Tibial nerve (tissue), 4 donors: ENCODE data around the gene NTRK1. TPM values are rescaled to one million over a fixed set of nuclear protein-coding genes. Genes with fewer than 3 reads are reported as not detected.

ENCODE experiments used
- DNase-seq, 2 donors: peaks; one replicate each; pipeline ENCODE4 v3.0.0-alpha.2; 2019; ENCODE audit warnings: low spot score in 2 of 2
- H3K27ac ChIP-seq, 4 donors: fragments of 200-600 bp; sonication (generic) in 3 of 4; one replicate each; pipeline ENCODE4 v1.5.1; 2017 to 2019; ENCODE audit warnings: mild to moderate bottlenecking in 1 of 4
- H3K27me3 ChIP-seq, 2 donors: fragments of 200-600 bp; sonication (generic) in 1 of 2; one replicate each; pipeline versions ENCODE4 v1.5.1 to v1.6.0; 2017 to 2019
- H3K36me3 ChIP-seq, 3 donors: fragments of 200-600 bp; sonication (generic); one replicate each; pipeline ENCODE4 v1.5.1; 2018 to 2019
- H3K4me1 ChIP-seq, 4 donors: fragments of 200-600 bp; sonication (generic) in 3 of 4; one replicate each; pipeline ENCODE4 v1.5.1; 2017 to 2019
- H3K4me3 ChIP-seq, 4 donors: fragments of 200-600 bp; sonication (generic) in 3 of 4; one replicate each; pipeline ENCODE4 v1.5.1; 2017 to 2019; ENCODE audit warnings: mild to moderate bottlenecking in 1 of 4, moderate library complexity in 1 of 4
- H3K9me3 ChIP-seq, 4 donors: fragments of 200-600 bp; sonication (generic) in 3 of 4; one replicate each; pipeline ENCODE4 v1.5.1; 2017 to 2019
- CTCF ChIP-seq, 5 experiments: fragments of 200-600 bp in 3 of 5; fragments of 450-650 bp in 2 of 5; sonication (generic) in 3 of 5; IDR thresholded peaks; one replicate each; pipeline ENCODE4 v1.5.1; 2016 to 2019; ENCODE audit warnings: antibody characterized with exemption in 5 of 5, mild to moderate bottlenecking in 3 of 5, moderate library complexity in 2 of 5
- EP300 ChIP-seq, 2 donors: sonication (generic); formaldehyde crosslinking; IDR thresholded peaks; one replicate each; pipeline ENCODE4 v1.6.1; 2017; ENCODE audit warnings: antibody characterized with exemption in 2 of 2, mild to moderate bottlenecking in 1 of 2
- POLR2A ChIP-seq, 2 donors: fragments of 450-650 bp; IDR thresholded peaks; one replicate each; pipeline ENCODE4 v1.6.1; 2017; ENCODE audit warnings: antibody characterized with exemption in 2 of 2, mild to moderate bottlenecking in 2 of 2, moderate library complexity in 2 of 2
- WGBS, 2 donors: methylation state at CpG; one replicate each; pipeline ENCODE4 v1.1.5; 2018; 5-methylcytosine and 5-hydroxymethylcytosine counted together
- total RNA-seq, 4 donors: library from RNA; depleted of rRNA; stranded (reverse); fragments of >200 nt; gene quantifications; one replicate each; pipeline ENCODE4 v1.1.0, GENCODE V29; 2016

Gene NTRK1
- total RNA-seq, 4 donors from 2014 or later: 0.22 to 0.42 (median 0.39) TPM; not detected in 1

- Histone ChIP-seq H3K27ac (no peak overlapping the region), H3K4me1 (peaks cover 0 to 29% (median 7%) of the 10 kb centered on the region in 4 donors), H3K4me3 (no peak overlapping the region), H3K9me3 (no peaks in the 10 kb centered on the region), H3K36me3 (peaks cover 0 to 18% (median 0%) of the 10 kb centered on the region in 3 donors), H3K27me3 (peaks cover 0 to 30% of the 10 kb centered on the region in 2 donors)
- TF ChIP-seq EP300 (IDR thresholded peaks at IDR 0.05): no peak
- no peak for TF ChIP-seq CTCF (IDR thresholded peaks at IDR 0.05)
- no peak for TF ChIP-seq POLR2A (IDR thresholded peaks at IDR 0.05)
- WGBS, 2 donors: 48 to 68% methylated on average over 3 to 4 of the region's 4 CpGs
- no peak for DNase-seq
Measured at GRCh38 chr1:156930483-156930882, 69.8 kb downstream of the NTRK1 start.

Other genes starting within 250 kb of the NTRK1 start
- gene HAPLN2, start 241.4 kb upstream of the NTRK1 start, total RNA-seq: 10 to 100 TPM in 2 of 4 donors, 1 to 10 TPM in 2; 1.8 to 20.3 (median 10.6) TPM
- gene BCAN, start 218.7 kb upstream of the NTRK1 start, total RNA-seq: not detected
- 10 to 100 TPM; 59.9 to 65.3 (median 63.9) TPM for gene NES, start 183.5 kb upstream of the NTRK1 start, total RNA-seq
- 10 to 100 TPM in 1 of 4 donors, 1 to 10 TPM in 3; 3.5 to 13.2 (median 5.0) TPM for gene CRABP2, start 155.3 kb upstream of the NTRK1 start, total RNA-seq
- gene METTL25B, start 132.4 kb upstream of the NTRK1 start, total RNA-seq: 10 to 100 TPM; 36.5 to 50.1 (median 46.0) TPM
- 10 to 100 TPM; 10.1 to 24.9 (median 18.6) TPM for gene ISG20L2, start 132.1 kb upstream of the NTRK1 start, total RNA-seq
- 10 to 100 TPM; 48.6 to 90.4 (median 66.2) TPM for gene MRPL24, start 119.8 kb upstream of the NTRK1 start, total RNA-seq
- 100 to 1,000 TPM; 120 to 177 (median 157) TPM for gene HDGF, start 109.2 kb upstream of the NTRK1 start, total RNA-seq
- gene PRCC, start 93.3 kb upstream of the NTRK1 start, total RNA-seq: 10 to 100 TPM; 25.1 to 44.6 (median 30.8) TPM
- 1 to 10 TPM in 2 of 4 donors, under 1 TPM in 1, not detected in 1; 0.78 to 7.2 (median 2.9) TPM for gene SH2D2A, start 44.0 kb upstream of the NTRK1 start, total RNA-seq
- gene INSRR, start 1.7 kb upstream of the NTRK1 start, total RNA-seq: under 1 TPM; under 0.01 to 0.60 (median 0.20) TPM
- 10 to 100 TPM; 31.5 to 51.4 (median 39.7) TPM for gene PEAR1, start 32.9 kb downstream of the NTRK1 start, total RNA-seq
- under 1 TPM in 3 of 4 donors, not detected in 1; 0.60 to 0.78 (median 0.66) TPM for gene LRRC71, start 59.8 kb downstream of the NTRK1 start, total RNA-seq
- gene ARHGEF11, start 184.9 kb downstream of the NTRK1 start, total RNA-seq: 10 to 100 TPM; 41.3 to 58.4 (median 46.8) TPM
- gene ETV3L, start 238.9 kb downstream of the NTRK1 start, total RNA-seq: not detected